CD1c-positive myeloid dendritic cell (primary cell): ENCODE measurements around the gene ZNF516.

Experiments
- DNase-seq: peaks from one replicate; pipeline ENCODE4 v3.0.0-alpha.2; 2016; ENCODE audit errors: extremely low spot score

Gene ZNF516

DNA sequence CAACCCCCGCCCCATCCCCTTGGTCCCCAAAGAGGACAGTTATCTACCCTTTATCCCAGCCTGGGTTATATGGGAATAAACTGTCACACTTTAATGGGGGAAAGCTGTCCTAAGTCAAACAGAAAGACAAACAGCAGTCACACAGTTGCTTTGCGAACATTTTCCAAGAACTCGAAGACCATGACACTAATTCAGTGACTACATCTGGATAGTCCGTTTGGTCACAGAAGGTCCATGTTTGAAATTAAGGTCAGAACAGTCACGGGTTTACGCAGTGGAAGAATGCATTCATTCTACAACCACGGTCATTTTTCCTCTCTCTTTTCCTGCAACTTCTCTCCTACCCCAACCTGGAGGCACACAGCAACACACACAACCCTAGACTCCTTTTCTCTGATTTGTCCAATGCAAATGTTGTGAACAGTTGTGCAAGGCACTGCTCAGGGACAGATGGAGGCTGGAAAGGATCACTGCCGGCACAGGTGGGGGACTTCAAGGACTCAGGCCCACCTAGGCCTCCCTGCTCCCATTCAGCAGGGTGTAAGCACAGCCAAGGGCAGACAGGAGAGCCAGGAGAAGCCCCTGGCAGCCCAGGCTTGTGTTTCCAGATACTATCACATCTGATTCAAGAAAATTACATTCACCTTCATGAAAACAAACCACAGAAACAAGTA lies 39.9 kb downstream of the ZNF516 start:
- no peak for DNase-seq

DNA sequence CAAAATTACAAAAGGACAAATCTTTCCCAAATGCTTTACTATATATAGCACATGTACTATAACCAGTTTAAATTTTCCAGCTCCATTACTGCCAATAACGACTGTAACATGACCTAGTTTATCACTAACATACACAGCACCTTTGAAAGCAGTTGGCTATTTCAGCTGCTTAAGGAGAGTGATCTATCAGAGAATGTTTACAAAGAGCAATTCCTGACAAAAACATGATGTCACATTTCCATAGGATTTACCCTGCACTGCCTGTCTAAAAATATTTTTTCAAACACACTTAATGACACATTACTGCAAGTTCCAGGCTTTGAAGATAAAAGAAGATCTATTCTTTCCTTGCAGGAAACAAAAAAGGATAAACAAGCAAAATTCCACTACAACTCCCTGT lies 40.6 kb downstream of the ZNF516 start:
- DNase-seq = no peak

GRCh38 chr18:76453932-76454331 lies 41.1 kb downstream of the ZNF516 start:
- DNase-seq = no peak

DNA sequence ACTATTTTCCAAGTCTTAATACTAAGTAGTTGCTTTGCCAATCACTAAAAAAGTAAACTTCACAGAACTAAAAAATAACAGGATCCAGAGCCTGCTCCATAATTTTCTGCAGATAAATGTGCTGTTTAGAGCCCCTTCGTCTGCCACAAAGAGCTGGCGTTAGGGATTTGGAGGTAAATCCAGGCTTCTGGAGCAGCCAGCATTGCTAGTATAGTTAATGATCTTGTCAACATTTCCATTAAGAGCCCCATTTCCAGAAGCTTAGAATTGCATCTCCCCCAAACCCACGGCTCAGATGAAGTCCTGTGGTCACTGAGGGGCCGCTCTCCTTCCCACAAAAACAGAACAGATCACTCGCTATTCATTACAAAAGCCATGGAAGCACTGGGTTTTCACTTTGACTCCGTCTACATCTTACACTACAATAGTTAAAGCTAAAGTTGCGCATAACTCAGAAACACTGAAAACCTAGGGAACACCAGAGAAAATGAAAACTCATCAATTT lies 41.9 kb downstream of the ZNF516 start:
- DNase-seq = no peak

- no peak for DNase-seq
Measured at GRCh38 chr18:76452357-76452756, 42.7 kb downstream of the ZNF516 start.

DNA sequence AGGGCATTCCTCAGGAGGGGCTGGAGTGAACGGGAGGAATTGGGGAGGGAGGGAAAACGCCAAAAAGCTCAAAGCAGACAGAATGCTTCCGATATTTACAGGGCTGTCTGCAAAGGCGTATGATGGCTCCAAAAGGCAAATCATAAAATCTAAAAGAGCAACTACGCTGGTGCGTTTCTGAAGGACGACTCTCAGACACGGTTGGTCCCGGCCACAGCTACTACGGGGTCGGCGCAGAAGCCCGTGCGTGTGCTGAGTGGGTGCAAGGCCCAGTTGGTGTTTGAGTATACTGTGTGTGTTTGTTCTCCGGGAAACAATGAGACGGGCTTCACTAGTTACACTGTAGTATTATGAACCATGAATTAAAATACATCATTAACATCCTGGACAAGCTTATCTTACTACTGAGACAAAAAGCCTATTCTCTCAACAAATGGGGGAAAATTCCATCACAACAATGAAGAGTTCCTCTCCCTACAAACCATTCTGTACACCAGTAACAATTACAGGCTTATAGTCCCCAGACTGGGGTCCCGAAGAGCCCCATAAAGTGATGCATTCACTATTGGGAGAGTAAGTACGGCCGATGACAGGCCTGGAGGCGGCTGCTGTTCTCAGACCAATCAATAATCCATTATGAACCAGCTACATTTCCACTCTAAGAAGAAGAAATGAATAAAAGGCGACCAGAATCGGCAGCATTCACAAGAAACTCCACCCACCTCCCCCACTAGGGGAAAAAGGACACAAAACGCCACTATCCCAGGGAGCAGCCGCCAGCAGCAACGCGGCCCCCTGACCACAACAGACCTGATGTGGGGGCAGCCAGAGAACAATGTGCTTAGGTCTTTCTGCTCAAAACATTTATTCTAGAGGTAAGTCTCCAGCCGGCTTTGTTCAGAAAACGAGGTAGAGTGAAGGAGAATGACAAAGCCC lies 43.4 kb downstream of the ZNF516 start:
- no peak for DNase-seq

DNA sequence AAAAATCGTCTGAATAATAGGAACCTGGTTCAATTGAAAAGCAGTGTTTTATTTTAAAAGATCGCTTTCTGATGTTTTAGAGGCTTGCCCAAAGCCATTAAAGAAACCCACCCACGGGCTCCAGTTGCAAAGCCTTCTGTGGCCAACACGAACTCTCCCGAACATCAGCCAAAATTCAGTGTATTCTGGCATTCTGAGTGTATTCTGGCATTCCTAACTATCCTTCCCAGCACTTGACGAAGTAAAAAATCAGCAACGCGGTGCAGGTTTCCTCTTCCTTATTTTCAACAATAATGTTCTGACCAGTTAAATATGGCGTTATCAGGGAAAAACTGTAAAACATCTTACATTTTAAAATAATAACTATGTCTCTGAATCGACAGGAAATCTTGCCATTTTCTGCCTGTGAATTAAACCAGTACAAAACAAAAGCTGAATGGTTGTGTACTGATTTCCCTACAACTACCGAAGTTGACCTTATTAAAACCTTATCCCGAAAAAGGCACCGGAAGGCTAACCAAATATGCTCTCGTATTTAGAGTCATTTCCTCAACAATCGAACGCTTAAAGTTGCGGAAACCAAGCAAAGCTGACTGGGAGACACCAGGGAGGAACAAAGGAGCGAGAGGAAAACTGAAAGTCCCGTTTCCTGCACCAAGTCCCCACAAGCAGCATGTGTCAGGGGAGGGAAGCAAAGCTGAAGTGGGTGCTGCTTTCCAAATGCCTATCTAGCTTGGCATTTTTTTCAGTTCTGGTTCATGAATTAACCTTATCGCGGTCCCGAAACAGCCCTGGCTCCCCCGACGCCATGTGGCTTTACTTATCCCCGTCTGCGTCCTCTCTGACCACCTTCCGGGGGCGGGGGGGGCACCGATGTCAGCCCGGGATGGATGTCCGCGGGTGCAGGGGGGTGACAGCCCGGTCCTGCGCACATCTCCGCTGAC lies 44.3 kb downstream of the ZNF516 start:
- DNase-seq = peak; percentile 76

DNA sequence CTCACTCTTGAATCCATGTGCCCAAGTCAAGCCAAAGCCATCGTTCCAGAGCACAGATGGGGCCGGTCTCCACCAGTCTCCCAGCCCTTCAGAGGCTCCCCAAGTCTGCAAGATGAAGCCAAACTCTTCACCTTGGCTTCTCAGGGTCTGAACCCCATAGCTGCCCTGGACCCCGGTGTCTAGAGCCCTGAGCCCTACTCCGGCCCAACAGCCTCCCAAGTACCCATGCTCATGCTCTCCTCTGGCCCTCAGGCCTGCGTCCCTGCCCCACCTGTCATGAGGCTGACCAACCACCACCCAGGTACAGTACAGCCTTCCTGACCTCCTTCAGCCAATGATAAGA lies 46.0 kb downstream of the ZNF516 start:
- DNase-seq = no peak

DNA sequence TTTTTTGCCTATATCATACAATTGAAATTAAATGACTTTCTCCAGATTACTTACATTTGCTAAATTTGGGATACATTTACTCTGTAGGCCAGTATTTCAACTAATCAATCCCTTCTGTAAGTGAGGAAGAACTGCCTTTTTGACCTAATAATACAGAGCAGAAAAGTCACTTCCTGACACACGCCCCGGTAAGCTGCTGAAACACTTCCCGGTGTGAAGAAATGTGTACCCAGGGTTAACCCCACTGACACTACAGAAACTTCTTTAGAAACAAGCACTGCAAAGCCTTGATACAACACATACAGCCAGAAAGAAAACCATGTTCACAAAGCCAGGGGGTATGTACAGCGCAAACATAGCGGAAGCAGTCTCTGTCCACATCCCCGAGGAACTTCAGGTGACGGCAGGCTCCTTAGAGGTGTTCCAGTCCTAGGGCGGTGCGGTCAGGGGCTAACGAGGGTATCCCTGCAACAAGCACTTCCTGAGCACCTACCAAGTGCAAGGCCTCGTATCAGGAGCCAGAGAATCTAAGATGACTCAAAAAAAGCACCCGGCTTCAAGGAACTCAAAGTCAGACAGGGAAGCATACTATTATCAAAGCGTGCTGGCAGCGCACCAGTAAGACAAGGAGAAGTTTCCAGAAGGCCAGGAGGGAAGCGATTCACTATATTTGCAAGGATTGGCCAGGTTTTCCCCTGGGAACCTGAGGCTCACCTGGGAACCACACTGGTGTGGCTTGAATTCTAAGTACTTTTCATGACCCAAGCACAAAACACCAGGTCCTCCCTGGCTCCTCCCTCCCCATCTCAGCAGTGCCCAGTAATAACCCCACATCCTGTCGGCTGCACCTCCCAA lies 46.6 kb downstream of the ZNF516 start:
- peak; percentile 41 for DNase-seq

- no peak for DNase-seq
Measured at GRCh38 chr18:76447258-76447890, 47.7 kb downstream of the ZNF516 start.

- DNase-seq = no peak
Measured at GRCh38 chr18:76446321-76447257, 48.5 kb downstream of the ZNF516 start.

GRCh38 chr18:76445741-76446232 lies 49.3 kb downstream of the ZNF516 start:
- DNase-seq = no peak

DNA sequence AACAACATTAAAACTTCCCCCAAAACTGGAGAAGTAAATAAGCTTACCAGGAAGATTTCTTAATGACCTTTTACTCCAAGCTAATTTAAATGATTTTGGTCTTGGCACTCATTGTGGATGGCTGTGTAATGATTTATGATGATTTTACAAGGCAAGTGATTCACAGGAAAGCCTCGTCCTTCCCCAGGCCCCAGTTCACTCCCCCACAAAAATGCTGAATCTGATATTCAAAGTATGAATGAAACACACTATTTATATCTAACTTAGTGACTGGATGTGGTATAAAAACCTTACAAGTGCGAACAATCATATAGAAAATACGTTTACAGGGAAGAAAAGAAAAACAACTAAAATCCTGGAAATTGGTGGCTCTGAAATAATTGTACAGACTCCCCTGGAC lies 49.8 kb downstream of the ZNF516 start:
- no peak for DNase-seq

DNA sequence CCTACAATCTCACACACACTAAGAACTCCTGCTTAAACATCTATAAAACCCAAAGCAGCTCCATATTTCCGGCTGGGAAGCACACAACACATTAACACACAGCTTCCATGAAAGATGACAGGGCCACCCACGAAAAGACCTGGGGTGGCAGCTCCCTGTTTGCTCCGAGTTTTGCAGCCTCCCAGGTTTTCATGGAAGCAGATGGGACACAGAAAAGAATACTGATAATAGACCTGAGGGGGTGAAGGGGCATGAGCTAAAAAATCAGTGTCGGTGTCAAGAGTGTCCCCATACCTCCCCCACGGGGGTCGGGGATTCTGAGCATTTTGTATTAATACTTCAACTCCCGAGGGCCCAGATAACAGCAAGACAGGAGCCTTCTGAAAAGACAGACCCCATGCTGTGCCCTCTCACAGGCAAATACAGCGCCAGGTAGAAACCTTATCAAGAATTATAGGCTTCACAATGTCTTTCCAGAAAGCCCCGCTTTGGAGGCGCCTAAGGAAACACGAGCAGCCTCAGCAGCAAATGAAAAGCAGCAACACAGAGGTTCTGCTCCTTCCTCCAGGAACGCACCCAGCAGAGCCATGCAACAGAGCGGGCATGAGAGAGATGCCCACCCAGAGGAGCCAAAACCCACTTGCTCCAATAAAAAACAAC lies 50.5 kb downstream of the ZNF516 start:
- DNase-seq = no peak

DNA sequence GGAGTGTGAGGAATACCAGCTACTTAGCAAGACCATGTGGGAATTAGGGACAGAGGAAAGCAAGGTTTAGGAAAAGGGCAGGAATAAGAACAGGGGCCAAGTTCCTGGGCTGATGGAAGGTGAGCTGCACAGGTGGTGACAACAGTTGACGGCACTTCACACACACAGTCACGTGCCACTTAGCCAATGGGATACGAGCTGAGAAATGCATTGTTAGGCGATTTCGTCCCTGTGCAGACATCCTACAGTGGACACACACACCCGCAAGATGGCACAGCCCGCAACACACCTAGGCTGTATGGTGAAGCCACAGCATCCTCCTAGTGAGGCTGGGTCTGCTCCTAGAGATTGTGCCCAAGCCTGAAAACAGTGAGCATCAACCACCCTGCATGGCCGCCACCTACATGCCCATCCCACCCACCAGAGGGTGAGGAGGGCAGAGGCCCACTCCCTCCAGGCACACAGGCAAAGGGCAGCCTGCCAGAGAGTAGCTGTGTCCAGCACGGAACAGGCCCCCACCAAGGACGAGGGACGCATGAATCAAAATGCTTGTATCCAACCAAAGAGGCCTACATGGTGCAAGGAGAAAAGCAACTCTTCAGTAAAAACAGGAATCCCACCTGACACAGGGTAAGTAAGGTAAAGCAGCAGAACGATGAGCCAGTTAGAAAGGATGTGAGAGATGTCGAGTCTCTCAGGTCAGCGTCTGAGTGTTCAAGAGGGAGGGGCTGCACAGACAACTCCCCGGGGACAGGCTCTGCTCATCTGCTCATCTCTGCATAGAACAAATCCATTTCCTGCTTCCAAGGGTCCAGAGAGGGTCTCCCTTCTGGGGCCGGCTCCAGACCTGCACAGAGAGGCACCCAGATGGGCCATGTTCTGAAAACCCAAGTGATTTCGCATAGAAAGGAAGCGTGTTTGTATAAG lies 51.3 kb downstream of the ZNF516 start:
- no peak for DNase-seq

GRCh38 chr18:76442413-76443171 lies 52.5 kb downstream of the ZNF516 start:
- DNase-seq = no peak
